Erythroblast (primary cell): ENCODE results near the gene KIRREL1.

Experiments
- GATA1 ChIP-seq: IDR thresholded peaks from 2 replicates; pipeline ENCODE4 v1.6.1; 2011; ENCODE audit warnings: low read depth, mild to moderate bottlenecking, control low read depth, low read length, moderate library complexity
- POLR2A ChIP-seq: IDR thresholded peaks from 2 replicates; pipeline ENCODE4 v1.6.1; 2011; ENCODE audit warnings: mild to moderate bottlenecking, low read length

DNA sequence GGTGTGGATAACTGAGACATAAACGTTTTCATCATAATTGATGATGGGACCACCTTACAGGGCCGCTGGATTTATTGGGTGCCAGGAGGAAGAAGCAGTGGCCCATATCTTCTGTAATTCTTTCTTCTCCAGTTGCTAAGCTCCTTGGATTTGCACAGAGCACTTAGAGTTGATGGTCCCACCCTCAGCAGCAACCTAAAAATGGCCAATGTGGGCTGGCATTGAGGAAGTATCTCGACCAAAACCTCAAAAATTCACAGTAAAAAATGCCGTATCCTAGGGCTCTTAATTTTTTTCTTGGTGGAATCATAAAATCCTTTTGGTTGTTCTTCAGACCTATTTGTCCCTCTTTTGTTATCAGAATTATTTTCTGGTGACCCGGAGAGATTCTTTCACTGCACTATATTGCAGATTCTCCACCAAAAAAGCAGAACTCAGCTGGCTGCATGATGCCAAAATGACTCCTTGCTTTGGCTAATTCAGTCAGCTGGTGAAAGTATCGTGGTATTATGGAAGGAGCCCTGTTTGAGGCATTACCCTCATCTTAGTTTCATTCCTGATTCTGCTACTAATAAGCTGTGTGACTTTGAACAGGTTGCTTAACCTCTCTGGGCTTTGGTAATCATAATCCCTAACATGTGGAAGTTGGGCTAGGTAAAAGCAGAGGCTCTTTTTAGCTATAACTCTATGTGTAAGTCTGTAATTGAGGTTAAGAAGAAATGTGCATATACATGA, 27.6 kb downstream of the KIRREL1 start:
- TF ChIP-seq POLR2A (no peak), GATA1 (no peak)
